ENCODE data around the gene TOMT.

Gene TOMT

DNA sequence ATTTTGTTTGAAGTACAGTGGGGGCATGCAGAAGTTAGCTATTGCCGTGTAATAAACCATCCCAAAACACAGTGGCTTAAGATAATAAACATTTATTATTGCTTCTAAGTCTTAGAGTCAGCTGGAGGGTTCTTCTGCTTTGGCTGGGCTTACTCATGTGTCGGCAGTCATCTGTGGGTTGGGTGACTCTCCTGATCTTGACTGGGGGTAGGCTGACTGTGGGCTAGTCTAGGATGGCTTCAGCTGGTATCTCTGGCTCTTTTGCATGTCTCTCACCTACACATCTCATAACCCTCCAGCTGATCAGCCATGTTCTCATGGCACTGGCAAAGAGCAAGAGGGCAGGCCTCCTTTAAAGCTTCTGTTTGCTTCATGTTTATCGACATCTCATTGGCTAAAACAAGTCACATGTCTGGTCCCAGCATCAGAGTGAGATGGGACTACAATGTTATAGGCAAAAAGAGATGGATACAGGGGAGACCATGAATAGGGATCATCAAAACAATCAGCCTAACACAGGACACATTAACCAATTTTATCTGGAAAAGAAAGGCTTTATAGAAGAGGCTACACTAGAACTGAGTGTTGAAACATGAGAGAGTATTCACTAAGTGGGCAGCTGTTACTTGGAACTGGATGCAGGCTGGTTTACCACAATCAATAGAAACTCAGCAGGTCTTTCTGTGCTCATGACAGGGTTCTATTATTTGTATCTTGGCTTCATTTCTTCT lies 19.9 kb upstream of the TOMT start:
- no peak for DNase-seq (ENCODE audit: low read depth, low spot score)
- no peak overlapping the region for H3K9ac ChIP-seq (ENCODE audit: insufficient read length, low read depth)

DNA sequence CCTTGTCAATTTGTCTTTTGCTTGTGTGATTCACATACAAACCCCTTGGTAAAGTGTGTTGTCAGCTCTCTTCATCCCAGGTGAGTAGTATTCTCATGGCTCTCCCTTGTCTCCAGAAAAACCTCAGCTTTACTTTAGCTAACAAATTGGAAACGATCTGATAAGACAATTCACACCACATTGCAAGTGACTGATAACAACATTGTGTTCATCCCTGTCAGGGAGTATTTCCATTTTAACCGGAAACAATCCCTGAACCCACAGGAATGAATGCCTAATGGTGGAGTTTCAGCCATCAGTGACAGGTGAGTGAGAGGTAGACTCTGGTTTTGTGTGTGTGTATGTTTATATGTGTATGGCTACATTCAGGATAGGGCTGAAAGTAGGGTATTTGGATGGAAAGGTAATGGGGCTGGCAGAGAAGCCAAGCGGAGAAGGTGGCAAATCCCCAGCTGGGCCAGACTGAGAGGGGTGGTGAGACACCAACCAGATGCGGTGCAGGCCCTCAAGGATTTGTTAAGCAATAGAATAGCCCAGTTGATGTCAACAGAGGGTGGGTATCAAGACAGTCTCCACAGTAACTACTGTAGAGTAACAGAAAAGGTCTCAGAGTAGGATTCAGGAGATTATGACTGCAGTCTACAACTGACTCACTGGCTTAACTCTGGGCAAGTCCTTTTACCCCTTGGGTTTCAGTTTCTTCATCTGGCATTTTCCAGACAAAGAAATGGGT lies 17.5 kb upstream of the TOMT start:
- TF ChIP-seq SUZ12 (IDR thresholded peaks at IDR 0.05; ENCODE audit: extremely low read depth, insufficient read depth, insufficient read length) (no peak), YY1 (IDR thresholded peaks at IDR 0.05; ENCODE audit: insufficient read depth, insufficient read length) (no peak), ZNF274 (IDR thresholded peaks at IDR 0.05; ENCODE audit: low read depth, low read length) (no peak)
- H3K9me3 ChIP-seq (ENCODE audit: insufficient read depth, low read length): no peaks in the 10 kb centered on the region
- H3K9ac ChIP-seq (ENCODE audit: insufficient read length, low read depth): no peak overlapping the region

More for the DNA sequence above, 19.9 kb upstream of the TOMT start:
- H3K4me1 ChIP-seq (ENCODE audit: insufficient read depth, insufficient read length): no peaks in the 10 kb centered on the region
- peaks cover 28% of the 10 kb centered on the region for H3K36me3 ChIP-seq (ENCODE audit: insufficient read depth, insufficient read length, low read length)
- H3K4me3 ChIP-seq (ENCODE audit: insufficient read length, low read depth): no peak overlapping the region
- H3K9me3 ChIP-seq (ENCODE audit: insufficient read depth, low read length): no peaks in the 10 kb centered on the region
- TF ChIP-seq YY1 (IDR thresholded peaks at IDR 0.05; ENCODE audit: insufficient read depth, insufficient read length): no peak
- TF ChIP-seq ZNF274 (IDR thresholded peaks at IDR 0.05; ENCODE audit: low read depth, low read length): no peak
- no peak for TF ChIP-seq SUZ12 (IDR thresholded peaks at IDR 0.05; ENCODE audit: extremely low read depth, insufficient read depth, insufficient read length)
- no peaks in the 10 kb centered on the region for H3K27me3 ChIP-seq (ENCODE audit: insufficient read depth, insufficient read length)

GRCh38 chr11:72091292-72091691 lies 14.4 kb upstream of the TOMT start:
- no peaks in the 10 kb centered on the region for H3K9me3 ChIP-seq (ENCODE audit: insufficient read depth, low read length)
- H3K4me3 ChIP-seq (ENCODE audit: insufficient read length, low read depth): no peak overlapping the region
- peaks cover 53% of the 10 kb centered on the region for H3K36me3 ChIP-seq (ENCODE audit: insufficient read depth, insufficient read length, low read length)
- peaks cover 3% of the 10 kb centered on the region for H3K4me1 ChIP-seq (ENCODE audit: insufficient read depth, insufficient read length)
- peak; percentile 63 for DNase-seq (ENCODE audit: low read depth, low spot score)
- H3K9ac ChIP-seq (ENCODE audit: insufficient read length, low read depth): no peak overlapping the region
- TF ChIP-seq ZNF274 (IDR thresholded peaks at IDR 0.05; ENCODE audit: low read depth, low read length) (no peak), YY1 (IDR thresholded peaks at IDR 0.05; ENCODE audit: insufficient read depth, insufficient read length) (no peak), SUZ12 (IDR thresholded peaks at IDR 0.05; ENCODE audit: extremely low read depth, insufficient read depth, insufficient read length) (no peak)
- H3K27me3 ChIP-seq (ENCODE audit: insufficient read depth, insufficient read length): no peaks in the 10 kb centered on the region

More for the DNA sequence above, 17.5 kb upstream of the TOMT start:
- no peak for DNase-seq (ENCODE audit: low read depth, low spot score)
- Histone ChIP-seq H3K4me1 (ENCODE audit: insufficient read depth, insufficient read length) (peaks cover 3% of the 10 kb centered on the region), H3K36me3 (ENCODE audit: insufficient read depth, insufficient read length, low read length) (peaks cover 37% of the 10 kb centered on the region), H3K4me3 (ENCODE audit: insufficient read length, low read depth) (no peak overlapping the region), H3K27me3 (ENCODE audit: insufficient read depth, insufficient read length) (no peaks in the 10 kb centered on the region)

GRCh38 chr11:72098741-72099140 lies 7.0 kb upstream of the TOMT start:
- Histone ChIP-seq H3K27me3 (ENCODE audit: insufficient read depth, insufficient read length) (no peaks in the 10 kb centered on the region), H3K4me3 (ENCODE audit: insufficient read length, low read depth) (no peak overlapping the region), H3K9ac (ENCODE audit: insufficient read length, low read depth) (no peak overlapping the region), H3K4me1 (ENCODE audit: insufficient read depth, insufficient read length) (no peaks in the 10 kb centered on the region), H3K36me3 (ENCODE audit: insufficient read depth, insufficient read length, low read length) (peaks cover 72% of the 10 kb centered on the region), H3K9me3 (ENCODE audit: insufficient read depth, low read length) (no peaks in the 10 kb centered on the region)
- TF ChIP-seq YY1 (IDR thresholded peaks at IDR 0.05; ENCODE audit: insufficient read depth, insufficient read length): no peak
- TF ChIP-seq ZNF274 (IDR thresholded peaks at IDR 0.05; ENCODE audit: low read depth, low read length): no peak
- TF ChIP-seq SUZ12 (IDR thresholded peaks at IDR 0.05; ENCODE audit: extremely low read depth, insufficient read depth, insufficient read length): no peak
- no peak for DNase-seq (ENCODE audit: low read depth, low spot score)

GRCh38 chr11:72100009-72100408 lies 5.7 kb upstream of the TOMT start:
- H3K9me3 ChIP-seq (ENCODE audit: insufficient read depth, low read length): no peaks in the 10 kb centered on the region
- no peaks in the 10 kb centered on the region for H3K27me3 ChIP-seq (ENCODE audit: insufficient read depth, insufficient read length)
- H3K9ac ChIP-seq (ENCODE audit: insufficient read length, low read depth): no peak overlapping the region
- no peak for DNase-seq (ENCODE audit: low read depth, low spot score)
- H3K4me1 ChIP-seq (ENCODE audit: insufficient read depth, insufficient read length): no peaks in the 10 kb centered on the region
- no peak overlapping the region for H3K4me3 ChIP-seq (ENCODE audit: insufficient read length, low read depth)
- no peak for TF ChIP-seq ZNF274 (IDR thresholded peaks at IDR 0.05; ENCODE audit: low read depth, low read length)
- TF ChIP-seq YY1 (IDR thresholded peaks at IDR 0.05; ENCODE audit: insufficient read depth, insufficient read length): no peak
- no peak for TF ChIP-seq SUZ12 (IDR thresholded peaks at IDR 0.05; ENCODE audit: extremely low read depth, insufficient read depth, insufficient read length)
- peaks cover 64% of the 10 kb centered on the region for H3K36me3 ChIP-seq (ENCODE audit: insufficient read depth, insufficient read length, low read length)

DNA sequence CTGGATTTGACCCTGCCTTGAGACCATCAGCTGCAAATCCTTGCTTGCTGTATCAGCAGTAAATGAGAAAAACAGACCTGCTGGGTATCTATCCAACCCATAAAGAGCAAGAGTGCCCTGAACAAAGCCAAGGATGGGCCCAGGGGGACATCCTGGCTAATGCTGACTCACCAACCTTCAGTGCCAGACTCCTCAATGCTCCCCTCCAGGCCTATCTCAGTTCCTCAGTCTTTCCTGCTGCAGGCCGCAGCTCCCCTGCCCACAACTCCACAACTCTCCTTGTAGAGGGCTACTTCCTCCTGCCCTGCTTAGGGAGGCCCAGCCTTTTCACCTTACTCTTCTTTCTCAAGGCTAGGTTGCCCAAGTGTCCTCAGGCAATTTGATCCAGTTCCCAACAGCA lies 5.3 kb upstream of the TOMT start:
- no peak overlapping the region for H3K9ac ChIP-seq (ENCODE audit: insufficient read length, low read depth)
- peaks cover 59% of the 10 kb centered on the region for H3K36me3 ChIP-seq (ENCODE audit: insufficient read depth, insufficient read length, low read length)
- no peaks in the 10 kb centered on the region for H3K4me1 ChIP-seq (ENCODE audit: insufficient read depth, insufficient read length)
- H3K4me3 ChIP-seq (ENCODE audit: insufficient read length, low read depth): no peak overlapping the region
- no peaks in the 10 kb centered on the region for H3K27me3 ChIP-seq (ENCODE audit: insufficient read depth, insufficient read length)
- no peaks in the 10 kb centered on the region for H3K9me3 ChIP-seq (ENCODE audit: insufficient read depth, low read length)
- TF ChIP-seq SUZ12 (IDR thresholded peaks at IDR 0.05; ENCODE audit: extremely low read depth, insufficient read depth, insufficient read length) (no peak), ZNF274 (IDR thresholded peaks at IDR 0.05; ENCODE audit: low read depth, low read length) (no peak), YY1 (IDR thresholded peaks at IDR 0.05; ENCODE audit: insufficient read depth, insufficient read length) (no peak)
- DNase-seq (ENCODE audit: low read depth, low spot score): no peak

DNA sequence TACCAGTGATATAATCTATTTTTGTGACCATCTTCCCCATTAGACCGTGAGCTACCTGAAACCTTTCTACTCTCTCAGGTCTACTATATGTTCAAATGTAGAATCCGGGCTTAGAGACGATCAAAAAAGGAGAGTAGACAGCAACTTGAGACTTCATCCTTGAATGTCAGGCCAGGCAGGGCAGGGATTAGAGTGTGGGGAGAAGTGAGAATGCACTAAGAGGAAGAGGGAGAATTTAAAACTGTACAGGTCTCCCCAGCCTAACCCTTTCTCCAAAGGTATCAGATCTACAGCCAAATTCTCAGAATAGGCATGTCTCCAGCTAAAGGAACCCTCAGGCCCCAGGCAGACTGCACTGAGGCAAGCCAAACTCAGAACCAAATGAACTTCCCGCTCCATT lies 3.6 kb upstream of the TOMT start:
- H3K4me3 ChIP-seq (ENCODE audit: insufficient read length, low read depth): peak overlapping the region; percentile 69
- no peaks in the 10 kb centered on the region for H3K9me3 ChIP-seq (ENCODE audit: insufficient read depth, low read length)
- TF ChIP-seq SUZ12 (IDR thresholded peaks at IDR 0.05; ENCODE audit: extremely low read depth, insufficient read depth, insufficient read length): no peak
- TF ChIP-seq ZNF274 (IDR thresholded peaks at IDR 0.05; ENCODE audit: low read depth, low read length): no peak
- TF ChIP-seq YY1 (IDR thresholded peaks at IDR 0.05; ENCODE audit: insufficient read depth, insufficient read length): no peak
- H3K9ac ChIP-seq (ENCODE audit: insufficient read length, low read depth): peak overlapping the region; percentile 95
- no peaks in the 10 kb centered on the region for H3K4me1 ChIP-seq (ENCODE audit: insufficient read depth, insufficient read length)
- H3K27me3 ChIP-seq (ENCODE audit: insufficient read depth, insufficient read length): no peaks in the 10 kb centered on the region
- DNase-seq (ENCODE audit: low read depth, low spot score): no peak
- H3K36me3 ChIP-seq (ENCODE audit: insufficient read depth, insufficient read length, low read length): peaks cover 53% of the 10 kb centered on the region

All from NT2/D1 (cell line).